ENCODE measurements around the gene DNAL4. TPM values are rescaled to one million over a fixed set of nuclear protein-coding genes. Genes with fewer than 3 reads are reported as not detected.

The DNAL4 gene
- 10 to 100 TPM; 14.7 to 17.6 (median 16.1) TPM for total RNA-seq
- long read RNA-seq, donor 1, transcript DNAL4-201 (4 exons, 1,504 nt), result major isoform, 13 of 18 reads
- long read RNA-seq, donor 1, partial matches to known transcripts, result 1 of 18 reads
- long read RNA-seq, donor 1, other reads (novel, unspliced or antisense), result 3 of 18 reads
- long read RNA-seq, donor 2, transcript DNAL4-201 (4 exons, 1,504 nt), result major isoform, 14 of 18 reads
- long read RNA-seq, donor 2, partial matches to known transcripts, result 0 of 18 reads
- long read RNA-seq, donor 2, other reads (novel, unspliced or antisense), result 4 of 18 reads

- peaks cover 8% of the 10 kb centered on the region for H3K4me1 ChIP-seq (ENCODE audit: low read depth)
- DNase-seq (peak; percentile 92 to 97 (median 95)), ATAC-seq (peak; percentile 99)
- TF ChIP-seq CTCF (IDR thresholded peaks at IDR 0.05), result no peak
- H3K36me3 ChIP-seq (ENCODE audit: low read depth), result no peaks in the 10 kb centered on the region
- peak within 1 kb of the TSS; percentile 68 for H3K4me3 ChIP-seq
- H3K9me3 ChIP-seq, result no peaks in the 10 kb centered on the region
- intact Hi-C loops (cut with DNase I, micrococcal nuclease), result no loop called here
Observed at GRCh38 chr22:38793721-38794466, at the start of gene DNAL4. DNAL4 (minus strand) TSS chr22:38794143; CDS start chr22:38782731, 11,412 bp downstream.

GRCh38 chr22:38843201-38843656, 49.3 kb upstream of the DNAL4 start:
- H3K4me1 ChIP-seq (ENCODE audit: low read depth), result peaks cover 4% of the 10 kb centered on the region
- H3K9me3 ChIP-seq, result no peaks in the 10 kb centered on the region
- ATAC-seq, result peak; percentile 78
- peak in 2 of 3 donors; percentile 16 to 49 for DNase-seq
- intact Hi-C loops (cut with DNase I, micrococcal nuclease), result no loop called here
- H3K36me3 ChIP-seq (ENCODE audit: low read depth), result no peaks in the 10 kb centered on the region
- TF ChIP-seq CTCF (IDR thresholded peaks at IDR 0.05), result no peak
- no peak overlapping the region for H3K4me3 ChIP-seq

- DNase-seq, result no peak
- no peaks in the 10 kb centered on the region for H3K9me3 ChIP-seq
- H3K36me3 ChIP-seq (ENCODE audit: low read depth), result no peaks in the 10 kb centered on the region
- no peak for ATAC-seq
- TF ChIP-seq CTCF (IDR thresholded peaks at IDR 0.05), result no peak
- peaks cover 4% of the 10 kb centered on the region for H3K4me1 ChIP-seq (ENCODE audit: low read depth)
- H3K4me3 ChIP-seq, result no peak overlapping the region
- intact Hi-C loops (cut with DNase I, micrococcal nuclease), result no loop called here
Observed at GRCh38 chr22:38842512-38843200, 48.7 kb upstream of the DNAL4 start.

GRCh38 chr22:38841635-38842034, 47.7 kb upstream of the DNAL4 start:
- no peaks in the 10 kb centered on the region for H3K9me3 ChIP-seq
- no peak for ATAC-seq
- peaks cover 4% of the 10 kb centered on the region for H3K4me1 ChIP-seq (ENCODE audit: low read depth)
- H3K4me3 ChIP-seq, result no peak overlapping the region
- no peak for TF ChIP-seq CTCF (IDR thresholded peaks at IDR 0.05)
- H3K36me3 ChIP-seq (ENCODE audit: low read depth), result no peaks in the 10 kb centered on the region
- intact Hi-C loops (cut with DNase I, micrococcal nuclease), result no loop called here
- no peak for DNase-seq

- no peak overlapping the region for H3K4me3 ChIP-seq
- TF ChIP-seq CTCF (IDR thresholded peaks at IDR 0.05), result no peak
- H3K4me1 ChIP-seq (ENCODE audit: low read depth), result peaks cover 4% of the 10 kb centered on the region
- no peaks in the 10 kb centered on the region for H3K9me3 ChIP-seq
- ATAC-seq (no peak), DNase-seq (no peak)
- no peaks in the 10 kb centered on the region for H3K36me3 ChIP-seq (ENCODE audit: low read depth)
- intact Hi-C loops (cut with DNase I, micrococcal nuclease), result no loop called here
Observed at GRCh38 chr22:38841211-38841610, 47.3 kb upstream of the DNAL4 start.
